Transverse colon (tissue), 4 donors: ENCODE results near the gene ESR1. TPM values are rescaled to one million over a fixed set of nuclear protein-coding genes. Genes with fewer than 3 reads are reported as not detected.

ENCODE experiments used
- DNase-seq: peaks from one replicate; pipeline ENCODE4 v3.0.0-alpha.2; 2019
- H3K27ac ChIP-seq, 4 donors: fragments of 200-600 bp; sonication (generic); 2 replicates each; pipeline ENCODE4 v1.5.1; 2016 to 2018; ENCODE audit warnings: inconsistent platforms in 4 of 4
- H3K27me3 ChIP-seq: fragments of 200-600 bp; sonication (generic); 2 replicates; pipeline ENCODE4 v1.5.1; 2017; ENCODE audit warnings: inconsistent platforms
- H3K36me3 ChIP-seq, 4 donors: fragments of 200-600 bp; sonication (generic); 2 replicates each; pipeline ENCODE4 v1.5.1; 2017 to 2019; ENCODE audit warnings: inconsistent platforms in 4 of 4
- H3K4me1 ChIP-seq, 4 donors: fragments of 200-600 bp; sonication (generic); 2 replicates each; pipeline ENCODE4 v1.5.1; 2017 to 2020; ENCODE audit warnings: inconsistent platforms in 4 of 4
- H3K4me3 ChIP-seq, 4 donors: fragments of 200-600 bp; sonication (generic); 1 replicate in 1 of 4; 2 replicates in 3 of 4; pipeline versions ENCODE4 v1.5.1 to v1.6.1; 2017 to 2019; ENCODE audit warnings: inconsistent platforms in 4 of 4
- H3K9me3 ChIP-seq, 2 donors: fragments of 200-600 bp; sonication (generic); 2 replicates each; pipeline ENCODE4 v1.5.1; 2017 to 2019; ENCODE audit warnings: inconsistent platforms in 2 of 2
- CTCF ChIP-seq, 5 experiments: fragments of 200-600 bp in 3 of 5; fragments of 450-650 bp in 2 of 5; sonication (generic) in 3 of 5; IDR thresholded peaks; 1 replicate in 2 of 5; 2 replicates in 3 of 5; pipeline ENCODE4 v1.5.1; 2016 to 2017; ENCODE audit warnings: antibody characterized with exemption in 5 of 5, inconsistent platforms in 3 of 5, mild to moderate bottlenecking in 2 of 5, moderate library complexity in 1 of 5
- EP300 ChIP-seq: sonication (generic); formaldehyde crosslinking; IDR thresholded peaks from one replicate; pipeline ENCODE4 v1.6.1; 2017; ENCODE audit warnings: antibody characterized with exemption, low read depth
- POLR2A ChIP-seq: fragments of 450-650 bp; IDR thresholded peaks from one replicate; pipeline ENCODE4 v1.6.1; 2016; ENCODE audit warnings: antibody characterized with exemption, mild to moderate bottlenecking, moderate library complexity
- POLR2AphosphoS5 ChIP-seq, 3 donors: sonication (generic); formaldehyde crosslinking; IDR thresholded peaks; one replicate each; pipeline ENCODE4 v1.6.1; 2016; ENCODE audit warnings: antibody characterized with exemption in 3 of 3
- WGBS, 2 donors: methylation state at CpG; one replicate each; pipeline ENCODE4 v1.1.5; 2018; ENCODE audit warnings: low coverage in 1 of 2; 5-methylcytosine and 5-hydroxymethylcytosine counted together
- in situ Hi-C, 4 donors: fragments of 200-750 bp; cut with MboI; loops; one replicate each; pipeline versions ENCODE4 v1.15.0 to v1.15.1; 2017; ENCODE audit warnings: low sequenced_read_pairs in 3 of 4, low pct_ligation_motif_present in 1 of 4, low pct_unique_long_range_greater_than_20kb in 1 of 4
- intact Hi-C: fragments of 100-400 bp; cut with DNase I; formaldehyde crosslinking; loops from one replicate; pipeline ENCODE4 v1.15.1; 2023; ENCODE audit warnings: low total_unique reads
- total RNA-seq, 4 donors: library from RNA; depleted of rRNA; stranded (reverse); fragments of >200 nt; gene quantifications; one replicate each; pipeline ENCODE4 v1.1.0, GENCODE V29; 2016

ESR1 gene
- total RNA-seq, 4 donors from 2014 or later = 0.37 to 0.48 (median 0.41) TPM; not detected in 1

DNA sequence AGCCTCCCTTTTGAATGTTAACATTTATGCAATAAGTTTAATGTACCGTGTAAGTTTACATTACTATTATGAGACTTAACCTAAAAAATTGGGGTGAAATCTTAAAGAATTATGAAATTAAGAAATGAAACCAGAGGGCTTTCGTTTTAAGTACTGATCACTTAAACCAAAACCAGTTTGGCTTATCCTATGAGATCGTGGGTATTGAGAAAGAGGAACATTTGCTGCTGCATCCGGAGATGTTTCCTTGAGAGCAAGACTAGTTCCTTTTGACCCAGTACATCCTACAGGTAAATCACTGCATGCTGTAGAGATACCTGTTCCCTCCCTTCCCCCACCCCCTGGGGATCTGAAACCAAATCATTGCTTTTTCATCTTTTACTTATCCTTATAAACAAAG is 201.3 kb downstream of the ESR1 start:
- no peaks in the 10 kb centered on the region for H3K9me3 ChIP-seq
- WGBS, 2 donors = 57% methylated on average over 4 of the region's 4 CpGs
- H3K4me3 ChIP-seq = no peak overlapping the region
- intact Hi-C loops = no loop called here
- no peak for DNase-seq
- no peaks in the 10 kb centered on the region for H3K4me1 ChIP-seq
- TF ChIP-seq POLR2AphosphoS5 (IDR thresholded peaks at IDR 0.05) (no peak), EP300 (no peak), CTCF (IDR thresholded peaks at IDR 0.05) (no peak), POLR2A (no peak)
- no peaks in the 10 kb centered on the region for H3K36me3 ChIP-seq
- H3K27me3 ChIP-seq = no peaks in the 10 kb centered on the region
- in situ Hi-C loops = no loop called here
- no peak overlapping the region for H3K27ac ChIP-seq

- no peaks in the 10 kb centered on the region for H3K36me3 ChIP-seq
- no peak for TF ChIP-seq EP300
- no peak for TF ChIP-seq CTCF (IDR thresholded peaks at IDR 0.05)
- no peak for TF ChIP-seq POLR2A
- no peak for TF ChIP-seq POLR2AphosphoS5 (IDR thresholded peaks at IDR 0.05)
- no peaks in the 10 kb centered on the region for H3K4me1 ChIP-seq
- H3K27ac ChIP-seq = no peak overlapping the region
- no peak overlapping the region for H3K4me3 ChIP-seq
- WGBS, 2 donors = 83 to 85% methylated on average over 2 of the region's 2 CpGs
- DNase-seq = no peak
- in situ Hi-C loops (no loop called here), intact Hi-C loops (no loop called here)
- H3K9me3 ChIP-seq = no peaks in the 10 kb centered on the region
- H3K27me3 ChIP-seq = no peaks in the 10 kb centered on the region
Observed at GRCh38 chr6:152012227-152012626, 204.7 kb downstream of the ESR1 start.

DNA sequence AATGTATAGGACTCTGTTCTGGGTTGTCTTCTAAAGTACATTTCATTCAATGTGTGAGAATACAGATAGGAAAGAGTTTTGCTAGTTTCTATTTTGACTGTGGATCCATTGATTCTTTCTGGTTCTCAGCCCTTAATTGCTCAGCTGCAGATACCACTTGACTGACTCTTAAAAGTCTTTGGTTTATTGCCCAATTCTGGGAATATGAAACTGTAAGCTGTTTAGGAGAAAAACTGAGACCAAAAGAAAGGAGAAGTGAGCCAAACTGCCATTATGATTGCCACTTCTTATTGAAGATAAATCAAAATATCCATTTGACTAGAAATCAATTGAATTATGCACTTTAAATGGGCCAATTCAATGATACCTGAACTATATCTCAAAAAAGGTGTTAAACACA is 211.4 kb downstream of the ESR1 start:
- Histone ChIP-seq H3K36me3 (no peaks in the 10 kb centered on the region), H3K4me3 (no peak overlapping the region)

GRCh38 chr6:152022303-152022702 is 214.8 kb downstream of the ESR1 start:
- H3K9me3 ChIP-seq = no peaks in the 10 kb centered on the region
- no peak overlapping the region for H3K27ac ChIP-seq
- H3K4me3 ChIP-seq = no peak overlapping the region
- TF ChIP-seq CTCF (IDR thresholded peaks at IDR 0.05) = no peak
- no peak for TF ChIP-seq POLR2A
- TF ChIP-seq EP300 = no peak
- no peak for TF ChIP-seq POLR2AphosphoS5 (IDR thresholded peaks at IDR 0.05)
- DNase-seq = no peak
- in situ Hi-C loops (no loop called here), intact Hi-C loops (no loop called here)
- WGBS, 2 donors = 90 to 92% methylated on average over 4 of the region's 4 CpGs
- H3K36me3 ChIP-seq = no peaks in the 10 kb centered on the region
- no peaks in the 10 kb centered on the region for H3K4me1 ChIP-seq
- no peaks in the 10 kb centered on the region for H3K27me3 ChIP-seq

More for the DNA sequence above, 211.4 kb downstream of the ESR1 start:
- Histone ChIP-seq H3K9me3 (no peaks in the 10 kb centered on the region), H3K4me1 (no peaks in the 10 kb centered on the region), H3K27me3 (no peaks in the 10 kb centered on the region), H3K27ac (no peak overlapping the region)
- in situ Hi-C loops = no loop called here
- intact Hi-C loops = no loop called here
- no peak for DNase-seq
- TF ChIP-seq EP300 (no peak), POLR2A (no peak), CTCF (IDR thresholded peaks at IDR 0.05) (no peak), POLR2AphosphoS5 (IDR thresholded peaks at IDR 0.05) (no peak)
